GM19099 (cell line): ENCODE results near the gene SLC17A9.

Experiments used
- POLR2A ChIP-seq: IDR thresholded peaks from 3 replicates; pipeline ENCODE4 v1.6.1; 2011; ENCODE audit warnings: low read depth; ENCODE audit not compliant: insufficient read length; ENCODE audit errors: extremely low read depth

SLC17A9 gene

DNA sequence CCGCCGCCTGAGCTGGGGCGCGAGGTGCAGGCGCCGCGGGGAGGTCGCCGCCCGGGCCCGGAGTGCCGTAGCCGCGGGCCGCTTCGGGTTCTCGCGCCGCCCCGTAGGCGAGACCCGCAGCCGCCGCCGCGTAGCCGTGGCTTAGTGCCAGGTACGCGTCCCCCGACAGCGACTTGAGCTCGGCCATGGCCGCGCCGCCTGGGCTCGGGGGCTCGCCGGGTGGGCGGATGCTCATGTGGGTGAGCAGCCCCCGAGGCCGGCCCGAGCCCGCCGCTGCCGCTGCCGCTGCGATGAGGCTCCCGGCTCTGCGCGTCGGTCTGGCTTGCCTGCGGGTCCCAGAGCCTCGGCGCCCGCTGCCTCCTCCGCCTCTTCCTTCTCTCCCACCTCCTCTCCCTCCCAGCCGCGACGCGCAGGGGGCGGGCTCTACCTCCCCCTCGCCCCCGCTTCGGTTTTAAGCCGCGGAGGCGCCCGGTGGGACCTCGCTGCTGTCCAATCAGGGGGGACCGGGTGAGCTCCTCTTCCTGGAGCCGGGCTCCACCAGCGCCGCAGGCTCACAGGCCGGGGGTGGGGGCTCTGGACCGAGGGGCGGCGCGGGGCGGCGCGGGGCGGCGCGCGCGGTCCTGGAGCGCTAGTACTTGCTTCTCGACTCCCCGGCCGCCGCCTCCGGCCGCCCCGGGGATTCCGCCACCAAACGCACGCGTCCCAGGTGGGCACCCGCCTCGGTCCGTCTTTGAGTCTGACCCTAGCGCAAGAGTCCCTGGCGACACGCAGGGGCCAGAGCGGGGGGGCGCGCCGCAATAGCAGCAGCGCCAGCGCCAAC is 54.2 kb downstream of the SLC17A9 start, which contains the start of gene BHLHE23:
TSS of gene BHLHE23 (minus strand) at position 425 of the 820 bp plus-strand sequence. CDS start at position 235, 190 bp downstream.
- TF ChIP-seq POLR2A, result no peak

- TF ChIP-seq POLR2A, result no peak
Measured at GRCh38 chr20:63007360-63007645, 54.8 kb downstream of the SLC17A9 start.

GRCh38 chr20:63007646-63008488 is 55.4 kb downstream of the SLC17A9 start:
- no peak for TF ChIP-seq POLR2A

DNA sequence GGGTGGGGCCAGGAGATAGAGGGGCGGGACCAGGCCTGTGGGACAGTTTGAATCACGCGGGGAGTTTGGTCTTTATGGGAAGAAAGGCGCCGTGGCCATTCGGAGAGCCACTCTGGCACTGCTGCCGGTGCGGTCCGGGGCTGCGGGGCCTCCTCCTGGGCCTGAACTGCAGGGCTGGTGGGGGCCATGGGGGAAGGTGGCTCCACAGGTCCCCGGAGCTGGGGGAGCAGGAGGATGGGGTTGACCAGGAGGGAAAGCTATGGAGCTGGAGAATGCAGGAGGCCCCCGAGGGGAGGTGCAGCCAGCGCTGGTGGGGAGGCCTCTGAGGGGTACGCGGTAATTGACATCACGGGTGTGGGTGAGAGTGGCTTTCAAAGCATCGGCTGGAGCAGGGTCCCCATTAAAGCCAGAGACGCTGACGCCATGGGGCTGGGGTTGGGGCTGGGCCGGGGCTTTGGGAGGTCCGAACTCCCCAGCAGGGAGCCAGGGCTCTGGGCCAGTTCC is 56.1 kb downstream of the SLC17A9 start:
- TF ChIP-seq POLR2A, result no peak

- TF ChIP-seq POLR2A, result peak; percentile 66
Measured at GRCh38 chr20:63009045-63009961, 56.8 kb downstream of the SLC17A9 start.

- TF ChIP-seq POLR2A, result peak; percentile 47
Measured at GRCh38 chr20:63009988-63010769, 57.7 kb downstream of the SLC17A9 start.

GRCh38 chr20:63011798-63012197 is 59.3 kb downstream of the SLC17A9 start:
- no peak for TF ChIP-seq POLR2A

GRCh38 chr20:63013207-63013606 is 60.7 kb downstream of the SLC17A9 start:
- no peak for TF ChIP-seq POLR2A

- TF ChIP-seq POLR2A, result no peak
Measured at GRCh38 chr20:63014287-63014686, 61.8 kb downstream of the SLC17A9 start.

- TF ChIP-seq POLR2A, result no peak
Measured at GRCh38 chr20:63014710-63015109, 62.2 kb downstream of the SLC17A9 start.

DNA sequence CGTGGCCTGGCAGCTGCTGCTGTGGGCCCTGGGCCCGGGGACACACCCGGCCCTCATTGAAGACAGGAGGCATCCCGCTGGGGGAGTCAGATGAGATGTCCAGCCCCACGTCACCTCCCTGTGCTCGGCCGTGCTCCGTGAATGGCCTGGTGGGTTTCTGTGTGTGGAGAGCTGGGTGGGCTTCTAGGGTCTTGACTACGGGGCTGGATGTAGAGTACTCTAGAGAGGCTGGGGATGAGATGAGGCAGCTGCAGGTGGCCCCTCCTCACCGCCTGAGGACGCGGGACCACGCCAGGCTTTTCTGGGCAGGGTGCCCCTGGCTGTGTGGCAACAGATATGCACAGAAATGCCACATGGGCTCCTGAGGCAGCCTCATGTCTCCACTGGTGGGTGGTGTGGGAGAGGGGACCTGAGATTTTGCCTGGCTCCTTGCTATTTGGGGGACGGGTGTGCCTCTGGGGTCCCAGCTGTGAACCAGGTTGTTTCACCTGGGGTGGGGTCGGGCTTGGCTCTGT is 62.7 kb downstream of the SLC17A9 start:
- no peak for TF ChIP-seq POLR2A

GRCh38 chr20:63015662-63016361 is 63.3 kb downstream of the SLC17A9 start:
- TF ChIP-seq POLR2A, result no peak

DNA sequence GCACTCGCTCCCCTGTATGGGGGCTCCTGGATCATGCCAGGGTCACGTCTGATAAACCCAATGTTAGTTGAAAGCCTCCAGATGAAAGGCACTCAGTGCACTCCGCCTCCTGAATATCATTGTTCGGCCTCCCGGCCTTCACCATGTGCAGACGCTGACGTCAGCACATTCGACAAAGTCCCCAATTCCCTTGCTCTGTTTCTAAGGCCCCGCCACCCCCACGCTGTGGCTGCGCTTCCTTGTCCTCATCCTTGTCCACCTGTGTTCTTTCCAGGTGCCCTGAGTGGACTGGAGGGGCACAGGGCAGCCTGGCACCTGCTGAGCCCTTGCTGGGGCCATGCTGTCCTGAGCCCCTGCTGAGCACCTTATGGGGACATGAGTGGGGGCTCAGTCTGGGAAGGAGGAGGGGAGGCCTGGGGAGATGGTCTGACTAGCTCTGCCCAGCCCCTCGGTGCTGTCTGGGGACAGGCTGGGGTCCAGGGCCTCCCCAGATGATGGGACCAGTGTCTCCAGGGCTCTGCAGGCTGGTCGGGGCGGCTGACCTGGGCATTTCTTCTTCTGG is 64.1 kb downstream of the SLC17A9 start:
- no peak for TF ChIP-seq POLR2A
